A673 (cell line): ENCODE measurements around the gene GPHA2. TPM values are rescaled to one million over a fixed set of nuclear protein-coding genes. Genes with fewer than 3 reads are reported as not detected.

Experiments used
- BruUV-seq: library from RNA; stranded (reverse); fragments of 400-500 nt; replicated peaks from 2 replicates; lab custom pipeline; 2021; lab: Mats Ljungman, UMichigan
- CTCF ChIA-PET: fragments of 300-600 bp; sonication (Branson Sonifier 250); formaldehyde crosslinking; loops from one replicate; lab custom pipeline; 2022; ENCODE audit warnings: antibody characterized with exemption; lab: Charles Lee
- POLR2A ChIA-PET: fragments of 300-600 bp; sonication (Branson Sonifier 250); formaldehyde crosslinking; loops from one replicate; lab custom pipeline; 2022; ENCODE audit warnings: antibody characterized with exemption; ENCODE audit not compliant: low non-redundant PET; lab: Charles Lee
- DNase-seq: peaks from one replicate; pipeline ENCODE4 v3.0.0-alpha.2; 2015; ENCODE audit warnings: low spot score
- H3K27ac ChIP-seq: fragments of 200-600 bp; sonication (generic); 2 replicates; pipeline ENCODE4 v1.5.1; 2016; ENCODE audit warnings: mixed run types, low read depth, mild to moderate bottlenecking, mixed read lengths, antibody characterized with exemption, low read length; ENCODE audit not compliant: poor library complexity, severe bottlenecking
- H3K27me3 ChIP-seq: fragments of 200-600 bp; sonication (generic); replicated peaks from 2 replicates; pipeline ENCODE4 v1.6.1; 2017; ENCODE audit warnings: mixed run types, low read depth, mild to moderate bottlenecking, mixed read lengths, antibody characterized with exemption, low read length; ENCODE audit not compliant: insufficient read depth, poor library complexity
- H3K36me3 ChIP-seq: fragments of 200-600 bp; sonication (generic); 2 replicates; pipeline ENCODE4 v1.6.1; 2016; ENCODE audit warnings: mixed run types, mild to moderate bottlenecking, mixed read lengths, antibody characterized with exemption, low read length; ENCODE audit not compliant: insufficient read depth, poor library complexity, severe bottlenecking
- H3K4me1 ChIP-seq: fragments of 200-600 bp; sonication (generic); 2 replicates; pipeline ENCODE4 v1.6.1; 2017; ENCODE audit warnings: mixed run types, mild to moderate bottlenecking, mixed read lengths, antibody characterized with exemption, low read length; ENCODE audit not compliant: insufficient read depth, poor library complexity, severe bottlenecking
- H3K4me3 ChIP-seq: fragments of 200-600 bp; sonication (generic); 2 replicates; pipeline ENCODE4 v1.5.1; 2016; ENCODE audit warnings: low read depth, mixed run types, mild to moderate bottlenecking, mixed read lengths, low read length; ENCODE audit not compliant: poor library complexity, severe bottlenecking
- H3K9me3 ChIP-seq: fragments of 200-600 bp; sonication (generic); 2 replicates; pipeline ENCODE4 v1.6.1; 2016; ENCODE audit warnings: mixed run types, low read depth, mild to moderate bottlenecking, mixed read lengths, antibody characterized with exemption, low read length; ENCODE audit not compliant: poor library complexity, severe bottlenecking
- CTCF ChIP-seq: fragments of 300-800, 200-600 bp; sonication (generic); conservative IDR thresholded peaks from 2 replicates; pipeline ENCODE4 v1.5.1; 2017; ENCODE audit warnings: low read depth, mild to moderate bottlenecking, antibody characterized with exemption, low read length, moderate library complexity, mixed read lengths
- EZH2 ChIP-seq: fragments of 200-600 bp; sonication (generic); IDR thresholded peaks from 2 replicates; pipeline ENCODE4 v1.6.1; 2017; ENCODE audit warnings: borderline replicate concordance, low read depth, mild to moderate bottlenecking, mixed read lengths, antibody characterized with exemption, low read length; ENCODE audit not compliant: poor library complexity, severe bottlenecking
- intact Hi-C: fragments of 100-400 bp; cut with micrococcal nuclease; formaldehyde crosslinking; loops from one replicate; pipeline ENCODE4 v1.10.0; 2022; ENCODE audit not compliant: unreplicated experiment
- total RNA-seq: library from RNA; stranded (reverse); gene quantifications from 2 replicates; pipeline ENCODE4 v1.2.3, GENCODE V29; 2021

The GPHA2 gene
- total RNA-seq, 1 experiment from 2014 or later = not detected

DNA sequence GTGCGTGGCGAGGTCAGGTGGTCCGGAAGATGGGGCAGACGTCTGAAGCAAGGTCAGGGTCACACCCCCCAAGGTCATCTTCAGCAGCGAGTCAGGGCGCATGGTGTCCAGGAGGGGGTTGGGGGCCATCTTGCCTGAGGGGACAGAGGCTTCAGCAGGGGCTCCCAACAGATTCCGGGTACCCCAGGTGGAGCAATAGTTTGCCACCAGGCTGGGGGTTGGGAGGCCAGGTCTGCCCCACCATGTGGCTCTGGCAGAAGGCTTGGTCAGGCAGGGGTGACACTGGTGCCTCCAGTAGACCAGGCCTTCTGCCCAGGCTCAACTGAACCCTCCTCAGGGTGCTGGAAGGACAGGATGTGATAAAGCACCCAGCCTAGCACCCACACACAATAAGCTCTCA is 24.6 kb downstream of the GPHA2 start:
- no peak overlapping the region for H3K27ac ChIP-seq
- H3K27me3 ChIP-seq = no peaks in the 10 kb centered on the region
- peaks cover 4% of the 10 kb centered on the region for H3K4me1 ChIP-seq
- ChIA-PET POLR2A (no interaction called here), CTCF (no interaction called here)
- H3K36me3 ChIP-seq = peaks cover 42% of the 10 kb centered on the region
- H3K9me3 ChIP-seq = no peaks in the 10 kb centered on the region
- DNase-seq = no peak
- intact Hi-C loops = no loop called here
- no peak for TF ChIP-seq CTCF
- no peak for TF ChIP-seq EZH2
- no TSS peak for BruUV-seq
- H3K4me3 ChIP-seq = no peak overlapping the region

DNA sequence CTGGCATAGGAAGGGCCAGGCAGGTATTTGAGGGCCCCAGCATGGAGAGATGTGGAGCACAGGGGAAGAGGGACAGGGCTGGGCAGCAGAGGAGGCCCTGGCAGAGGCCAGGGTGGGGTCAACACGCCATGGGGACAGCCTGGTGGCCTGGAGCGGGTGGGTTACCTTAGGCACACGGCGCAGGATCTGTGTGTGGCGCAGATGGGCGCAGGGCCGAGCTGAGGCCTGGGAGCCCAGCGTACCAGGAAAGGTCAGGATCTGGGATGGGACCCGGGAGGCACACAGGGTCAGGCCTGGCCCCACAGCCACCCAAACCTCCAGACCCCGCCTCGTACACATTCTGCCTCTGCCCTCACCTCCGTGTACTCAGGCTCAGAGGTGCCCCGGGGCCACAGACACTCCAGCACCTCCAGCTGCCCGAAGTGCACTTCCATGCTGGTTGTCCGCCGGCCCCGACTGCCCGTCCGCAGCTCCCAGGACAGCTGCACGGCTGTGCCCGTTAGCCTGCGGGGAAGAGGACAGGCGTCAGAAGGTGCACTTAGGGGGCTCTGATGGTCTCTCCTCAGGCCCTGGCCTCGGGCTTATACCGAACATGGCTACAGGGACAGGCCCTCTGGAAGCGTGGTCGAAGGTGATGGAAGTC is 25.1 kb downstream of the GPHA2 start:
- Histone ChIP-seq H3K4me3 (no peak overlapping the region), H3K27ac (no peak overlapping the region), H3K36me3 (peaks cover 45% of the 10 kb centered on the region), H3K4me1 (no peaks in the 10 kb centered on the region), H3K27me3 (no peaks in the 10 kb centered on the region), H3K9me3 (no peaks in the 10 kb centered on the region)
- intact Hi-C loops = no loop called here
- DNase-seq = no peak
- POLR2A ChIA-PET = no interaction called here
- CTCF ChIA-PET = no interaction called here
- no peak for TF ChIP-seq CTCF
- no peak for TF ChIP-seq EZH2
- no TSS peak for BruUV-seq

GRCh38 chr11:64909653-64910343 is 25.9 kb downstream of the GPHA2 start:
- BruUV-seq = no TSS peak
- intact Hi-C loops = no loop called here
- Histone ChIP-seq H3K4me1 (no peaks in the 10 kb centered on the region), H3K27ac (no peak overlapping the region), H3K27me3 (no peaks in the 10 kb centered on the region), H3K9me3 (no peaks in the 10 kb centered on the region), H3K4me3 (no peak overlapping the region), H3K36me3 (peaks cover 48% of the 10 kb centered on the region)
- TF ChIP-seq EZH2 (no peak), CTCF (no peak)
- DNase-seq = no peak
- ChIA-PET CTCF (no interaction called here), POLR2A (no interaction called here)
